HL-60 (cell line): ENCODE results near the gene GFI1B.

Experiments used
- DNase-seq, 2 experiments: peaks; one replicate each; pipeline ENCODE4 v3.0.0-alpha.2; 2010 to 2020; ENCODE audit warnings: low read depth in 1 of 2, low spot score in 1 of 2
- H3K27ac ChIP-seq: fragments of 250-450 bp; sonication (Bioruptor Pico); replicated peaks from 2 replicates; pipeline ENCODE4 v1.5.1; 2020; ENCODE audit warnings: mild to moderate bottlenecking, moderate library complexity
- H3K27me3 ChIP-seq: fragments of 250-450 bp; sonication (Bioruptor Pico); 2 replicates; pipeline ENCODE4 v1.5.1; 2021; ENCODE audit warnings: mild to moderate bottlenecking, moderate library complexity; ENCODE audit not compliant: insufficient read depth, poor library complexity, severe bottlenecking
- H3K4me3 ChIP-seq: replicated peaks from 2 replicates; pipeline ENCODE4 v1.5.1; 2011; ENCODE audit warnings: mild to moderate bottlenecking, control low read depth, low read length; ENCODE audit not compliant: insufficient read depth
- GABPA ChIP-seq: IDR thresholded peaks from 2 replicates; pipeline ENCODE4 v1.6.1; 2012; ENCODE audit warnings: low read depth
- POLR2AphosphoS5 ChIP-seq: IDR thresholded peaks from 2 replicates; pipeline ENCODE4 v1.6.1; 2012; ENCODE audit warnings: low read depth
- SPI1 ChIP-seq: IDR thresholded peaks from 2 replicates; pipeline ENCODE4 v1.6.1; 2012; ENCODE audit warnings: low read depth, mild to moderate bottlenecking, borderline replicate concordance
- long read RNA-seq: library from polyadenylated mRNA; unstranded; transcript quantifications from one replicate; pipeline ENCODE4 v2.0.0, GENCODE V29; 2020
- TF ChIP-seq, protein P1 (sequence below): IDR thresholded peaks from 2 replicates; pipeline ENCODE4 v1.6.1; 2012; ENCODE audit warnings: low read depth; ENCODE audit not compliant: insufficient replicate concordance
- TF ChIP-seq, protein P2 (sequence below): IDR thresholded peaks from one replicate; pipeline ENCODE4 v1.5.1; 2011; ENCODE audit warnings: low read length, control low read depth, inconsistent platforms; ENCODE audit not compliant: insufficient read depth

Gene GFI1B
- long read RNA-seq: 0 reads

DNA sequence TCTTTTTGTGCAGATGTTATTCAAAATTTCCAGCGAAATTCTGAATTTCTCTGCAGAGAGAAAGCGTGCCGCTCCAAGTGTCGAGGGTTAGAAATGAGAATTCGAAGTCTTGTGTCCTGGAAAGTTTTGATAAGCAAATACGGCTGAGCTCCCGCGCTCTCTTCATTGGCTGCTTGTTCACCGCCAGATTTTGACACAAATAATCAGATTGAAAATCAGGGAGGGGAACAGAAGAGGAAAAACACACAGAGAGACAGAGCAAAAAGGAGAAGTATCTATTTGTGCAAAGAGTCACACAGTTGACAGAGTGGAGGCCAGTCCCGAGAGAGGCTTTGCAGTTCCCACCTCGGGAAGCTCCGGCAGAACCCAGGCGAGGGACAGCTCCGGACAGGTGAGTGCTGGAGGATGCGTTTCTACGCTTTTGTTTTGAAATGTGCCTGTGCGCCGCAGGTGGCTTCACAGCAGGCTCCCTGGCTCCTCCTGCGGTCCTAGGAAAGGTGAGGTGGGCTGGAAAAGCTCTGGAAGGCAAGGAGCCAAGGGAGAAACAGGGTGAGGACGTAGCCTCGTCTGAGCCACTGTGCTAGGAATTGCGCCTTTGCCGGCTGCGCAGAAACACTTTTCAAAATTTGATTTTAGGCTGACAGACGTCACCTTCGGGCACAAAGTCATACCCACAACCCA is at the start of gene GFI1B:
Gene GFI1B, plus strand, starts transcription at position 244 of the 681 bp plus-strand sequence. CDS start 7,985 bp downstream, outside the sequence.
- no peak for TF ChIP-seq GABPA
- TF ChIP-seq, protein P1, sequence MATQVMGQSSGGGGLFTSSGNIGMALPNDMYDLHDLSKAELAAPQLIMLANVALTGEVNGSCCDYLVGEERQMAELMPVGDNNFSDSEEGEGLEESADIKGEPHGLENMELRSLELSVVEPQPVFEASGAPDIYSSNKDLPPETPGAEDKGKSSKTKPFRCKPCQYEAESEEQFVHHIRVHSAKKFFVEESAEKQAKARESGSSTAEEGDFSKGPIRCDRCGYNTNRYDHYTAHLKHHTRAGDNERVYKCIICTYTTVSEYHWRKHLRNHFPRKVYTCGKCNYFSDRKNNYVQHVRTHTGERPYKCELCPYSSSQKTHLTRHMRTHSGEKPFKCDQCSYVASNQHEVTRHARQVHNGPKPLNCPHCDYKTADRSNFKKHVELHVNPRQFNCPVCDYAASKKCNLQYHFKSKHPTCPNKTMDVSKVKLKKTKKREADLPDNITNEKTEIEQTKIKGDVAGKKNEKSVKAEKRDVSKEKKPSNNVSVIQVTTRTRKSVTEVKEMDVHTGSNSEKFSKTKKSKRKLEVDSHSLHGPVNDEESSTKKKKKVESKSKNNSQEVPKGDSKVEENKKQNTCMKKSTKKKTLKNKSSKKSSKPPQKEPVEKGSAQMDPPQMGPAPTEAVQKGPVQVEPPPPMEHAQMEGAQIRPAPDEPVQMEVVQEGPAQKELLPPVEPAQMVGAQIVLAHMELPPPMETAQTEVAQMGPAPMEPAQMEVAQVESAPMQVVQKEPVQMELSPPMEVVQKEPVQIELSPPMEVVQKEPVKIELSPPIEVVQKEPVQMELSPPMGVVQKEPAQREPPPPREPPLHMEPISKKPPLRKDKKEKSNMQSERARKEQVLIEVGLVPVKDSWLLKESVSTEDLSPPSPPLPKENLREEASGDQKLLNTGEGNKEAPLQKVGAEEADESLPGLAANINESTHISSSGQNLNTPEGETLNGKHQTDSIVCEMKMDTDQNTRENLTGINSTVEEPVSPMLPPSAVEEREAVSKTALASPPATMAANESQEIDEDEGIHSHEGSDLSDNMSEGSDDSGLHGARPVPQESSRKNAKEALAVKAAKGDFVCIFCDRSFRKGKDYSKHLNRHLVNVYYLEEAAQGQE: peak; percentile 80
- H3K27ac ChIP-seq: no peak within 1 kb of the TSS
- DNase-seq: peak in 1 of 2 experiments; percentile 41
- no peak within 1 kb of the TSS for H3K4me3 ChIP-seq
- H3K27me3 ChIP-seq: no peaks in the 10 kb centered on the region

DNA sequence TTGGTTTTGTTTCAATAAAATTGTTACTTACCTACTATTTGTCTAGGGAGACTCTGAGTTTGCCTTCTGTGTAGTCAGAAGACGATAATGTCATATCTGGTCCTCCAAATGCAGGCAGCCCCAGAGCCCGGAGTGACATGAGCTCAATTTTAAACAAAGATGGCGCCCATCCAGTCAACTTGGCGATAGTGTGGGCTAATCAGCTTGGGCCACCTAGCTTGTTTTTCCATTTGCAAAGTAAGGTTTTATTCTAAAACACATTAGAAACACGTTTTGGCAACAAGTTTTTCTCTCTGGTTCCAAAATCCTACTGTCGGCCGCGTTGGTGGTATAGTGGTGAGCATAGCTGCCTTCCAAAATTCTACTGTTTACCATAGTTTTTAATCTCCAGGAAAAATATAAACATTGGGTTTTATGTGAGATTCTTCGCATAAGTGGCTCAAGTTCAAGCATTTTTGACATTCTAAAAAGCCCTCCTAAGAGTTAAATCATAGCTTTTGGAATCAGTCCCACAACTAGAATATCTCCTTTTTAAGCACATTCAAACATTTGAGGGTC is 47.2 kb upstream of the GFI1B start:
- no peak for TF ChIP-seq SPI1
- TF ChIP-seq GABPA: no peak
- TF ChIP-seq, protein P1: no peak
- TF ChIP-seq POLR2AphosphoS5: no peak
- TF ChIP-seq, protein P2, sequence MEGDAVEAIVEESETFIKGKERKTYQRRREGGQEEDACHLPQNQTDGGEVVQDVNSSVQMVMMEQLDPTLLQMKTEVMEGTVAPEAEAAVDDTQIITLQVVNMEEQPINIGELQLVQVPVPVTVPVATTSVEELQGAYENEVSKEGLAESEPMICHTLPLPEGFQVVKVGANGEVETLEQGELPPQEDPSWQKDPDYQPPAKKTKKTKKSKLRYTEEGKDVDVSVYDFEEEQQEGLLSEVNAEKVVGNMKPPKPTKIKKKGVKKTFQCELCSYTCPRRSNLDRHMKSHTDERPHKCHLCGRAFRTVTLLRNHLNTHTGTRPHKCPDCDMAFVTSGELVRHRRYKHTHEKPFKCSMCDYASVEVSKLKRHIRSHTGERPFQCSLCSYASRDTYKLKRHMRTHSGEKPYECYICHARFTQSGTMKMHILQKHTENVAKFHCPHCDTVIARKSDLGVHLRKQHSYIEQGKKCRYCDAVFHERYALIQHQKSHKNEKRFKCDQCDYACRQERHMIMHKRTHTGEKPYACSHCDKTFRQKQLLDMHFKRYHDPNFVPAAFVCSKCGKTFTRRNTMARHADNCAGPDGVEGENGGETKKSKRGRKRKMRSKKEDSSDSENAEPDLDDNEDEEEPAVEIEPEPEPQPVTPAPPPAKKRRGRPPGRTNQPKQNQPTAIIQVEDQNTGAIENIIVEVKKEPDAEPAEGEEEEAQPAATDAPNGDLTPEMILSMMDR: no peak
- Histone ChIP-seq H3K4me3 (no peak overlapping the region), H3K27me3 (no peaks in the 10 kb centered on the region), H3K27ac (no peak overlapping the region)
- DNase-seq: no peak

DNA sequence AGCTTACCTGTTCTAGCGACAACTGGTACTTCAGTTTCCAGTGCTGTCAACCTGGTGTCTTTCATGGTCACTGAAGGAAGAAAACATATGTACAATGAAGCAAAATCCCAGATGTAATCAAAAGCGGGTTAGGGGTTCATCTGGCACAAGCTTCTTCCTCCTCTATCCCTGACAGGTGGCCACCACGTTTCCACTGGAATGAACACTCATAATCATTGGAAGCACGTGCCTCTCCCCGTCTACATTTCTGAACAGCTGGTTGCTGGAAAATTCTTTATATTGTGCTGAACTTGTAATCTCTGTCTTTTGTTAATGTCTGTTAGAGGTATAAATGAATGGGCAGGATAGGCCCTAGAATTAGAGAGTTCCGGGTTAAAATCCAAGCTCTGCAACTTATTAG is 43.5 kb upstream of the GFI1B start:
- TF ChIP-seq POLR2AphosphoS5 (no peak), SPI1 (no peak), GABPA (no peak)
- TF ChIP-seq, protein P1: no peak
- TF ChIP-seq, protein P2: no peak
- DNase-seq: no peak
- H3K27ac ChIP-seq: no peak overlapping the region
- H3K4me3 ChIP-seq: no peak overlapping the region
- H3K27me3 ChIP-seq: no peaks in the 10 kb centered on the region
